MCF 10A (cell line): ENCODE measurements around the gene DHX35. TPM values are rescaled to one million over a fixed set of nuclear protein-coding genes. Genes with fewer than 3 reads are reported as not detected.
A peak's percentile ranks its signal among the peaks of the same experiment; 100 is the strongest.

Source experiments
- BruUV-seq: library from RNA; stranded (reverse); fragments of 400-500 nt; replicated peaks from 2 replicates; lab custom pipeline; 2021; lab: Mats Ljungman, UMichigan
- CTCF ChIA-PET: fragments of 300-600 bp; sonication (Branson Sonifier 250); formaldehyde crosslinking; extraction: SDS; loops from one replicate; lab custom pipeline; 2021; ENCODE audit warnings: antibody characterized with exemption, inconsistent platforms; lab: Yijun Ruan, JAX
- POLR2A ChIA-PET: fragments of 300-600, 350-650 bp; sonication (Branson Sonifier 250); formaldehyde crosslinking; extraction: SDS; loops from one replicate; lab custom pipeline; 2020; ENCODE audit warnings: antibody characterized with exemption, inconsistent platforms; lab: Yijun Ruan, JAX
- DNase-seq: peaks from one replicate; pipeline ENCODE4 v3.0.0-alpha.2; 2018; ENCODE audit not compliant: unreplicated experiment
- H3K27ac Mint-ChIP-seq: one replicate; pipeline ENCODE4 v1.8.0; 2022; ENCODE audit warnings: mild to moderate bottlenecking, low read depth, mixed read lengths; ENCODE audit not compliant: unreplicated experiment
- H3K27me3 Mint-ChIP-seq: one replicate; pipeline ENCODE4 v1.8.0; 2022; ENCODE audit warnings: mixed read lengths; ENCODE audit not compliant: insufficient read depth, unreplicated experiment
- H3K36me3 Mint-ChIP-seq: one replicate; pipeline ENCODE4 v1.8.0; 2022; ENCODE audit warnings: mild to moderate bottlenecking, moderate library complexity, mixed read lengths; ENCODE audit not compliant: insufficient read depth, unreplicated experiment
- H3K4me1 Mint-ChIP-seq: one replicate; pipeline ENCODE4 v1.8.0; 2022; ENCODE audit warnings: mixed read lengths; ENCODE audit not compliant: insufficient read depth, unreplicated experiment
- H3K4me3 Mint-ChIP-seq: one replicate; pipeline ENCODE4 v1.8.0; 2022; ENCODE audit warnings: mild to moderate bottlenecking, moderate library complexity, mixed read lengths; ENCODE audit not compliant: unreplicated experiment
- H3K9me3 Mint-ChIP-seq: one replicate; pipeline ENCODE4 v1.8.0; 2022; ENCODE audit warnings: mixed read lengths; ENCODE audit not compliant: unreplicated experiment
- intact Hi-C: fragments of 100-400 bp; cut with micrococcal nuclease; formaldehyde crosslinking; loops from 2 replicates; pipeline ENCODE4 v1.14.1; 2022
- total RNA-seq: library from RNA; stranded (reverse); gene quantifications from 2 replicates; pipeline ENCODE4 v1.2.3, GENCODE V29; 2022
- TF ChIP-seq, protein P1 (sequence below): fragments of 200-600 bp; IDR thresholded peaks from one replicate; pipeline ENCODE4 v1.8.0; 2022; ENCODE audit warnings: antibody characterized with exemption, mild to moderate bottlenecking; ENCODE audit not compliant: unreplicated experiment

DHX35 gene
- total RNA-seq, 1 experiment from 2014 or later, result 7.8 TPM

DNA sequence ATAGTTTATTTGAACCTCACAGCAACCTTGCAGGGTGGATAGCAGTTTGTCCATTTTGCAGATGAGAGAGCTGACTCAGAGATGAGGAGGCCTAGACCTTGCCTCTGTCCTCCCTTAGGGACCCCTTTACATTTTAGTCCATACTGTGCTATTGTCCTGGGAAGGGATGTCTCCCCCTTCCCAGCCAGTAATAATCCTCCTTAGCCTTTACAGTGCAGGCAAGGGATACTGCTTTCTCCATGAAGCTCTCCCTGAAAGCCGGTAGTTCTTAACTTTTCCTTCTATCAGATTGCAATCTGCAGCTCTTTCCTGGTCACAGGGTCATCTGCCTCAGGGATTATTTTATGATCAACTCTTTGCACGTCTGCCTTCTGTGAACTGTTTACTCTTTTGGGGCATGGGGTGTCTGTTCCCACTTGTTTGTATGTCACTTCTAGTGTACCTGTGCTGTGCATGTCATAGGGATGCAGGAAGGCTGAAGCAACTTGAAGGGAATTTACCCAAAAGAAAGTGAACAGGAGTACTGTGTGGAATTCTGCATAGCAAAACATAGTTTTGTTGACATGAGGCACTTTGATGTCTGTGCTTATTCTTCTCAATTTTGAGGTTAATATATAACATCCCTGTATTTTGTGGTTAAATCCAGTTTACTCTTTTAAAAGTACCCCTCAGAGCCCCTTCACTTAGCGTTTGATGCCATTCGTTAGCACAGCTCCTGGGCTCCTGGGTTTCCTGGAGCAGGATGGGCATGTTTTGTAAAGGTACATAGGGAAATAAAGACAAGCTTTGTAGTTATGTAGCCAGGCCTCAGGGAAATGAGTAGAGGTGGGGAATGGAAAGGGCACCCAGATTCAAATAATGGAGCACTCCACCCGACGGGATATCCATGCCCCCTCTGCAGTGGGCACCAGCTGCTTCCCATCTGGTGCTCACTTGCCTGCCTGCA, 38.1 kb downstream of the DHX35 start:
- H3K27ac Mint-ChIP-seq, result no peak overlapping the region
- no TSS peak for BruUV-seq
- H3K9me3 Mint-ChIP-seq, result no peaks in the 10 kb centered on the region
- no peak overlapping the region for H3K4me3 Mint-ChIP-seq
- ChIA-PET POLR2A (interaction anchor here (1.3 kb wide), 1 partner anchor 41 kb away, joined by 3 read pairs; no protein-coding TSS in a partner anchor), CTCF (interaction anchor here (0.7 to 1.6 kb wide), 4 partner anchors 49 to 355 kb away, joined by 3 to 8 read pairs (median 4); no protein-coding TSS in a partner anchor)
- no peak for DNase-seq
- H3K36me3 Mint-ChIP-seq, result peaks cover 45% of the 10 kb centered on the region
- H3K27me3 Mint-ChIP-seq, result no peaks in the 10 kb centered on the region
- no peaks in the 10 kb centered on the region for H3K4me1 Mint-ChIP-seq
- TF ChIP-seq, protein P1, sequence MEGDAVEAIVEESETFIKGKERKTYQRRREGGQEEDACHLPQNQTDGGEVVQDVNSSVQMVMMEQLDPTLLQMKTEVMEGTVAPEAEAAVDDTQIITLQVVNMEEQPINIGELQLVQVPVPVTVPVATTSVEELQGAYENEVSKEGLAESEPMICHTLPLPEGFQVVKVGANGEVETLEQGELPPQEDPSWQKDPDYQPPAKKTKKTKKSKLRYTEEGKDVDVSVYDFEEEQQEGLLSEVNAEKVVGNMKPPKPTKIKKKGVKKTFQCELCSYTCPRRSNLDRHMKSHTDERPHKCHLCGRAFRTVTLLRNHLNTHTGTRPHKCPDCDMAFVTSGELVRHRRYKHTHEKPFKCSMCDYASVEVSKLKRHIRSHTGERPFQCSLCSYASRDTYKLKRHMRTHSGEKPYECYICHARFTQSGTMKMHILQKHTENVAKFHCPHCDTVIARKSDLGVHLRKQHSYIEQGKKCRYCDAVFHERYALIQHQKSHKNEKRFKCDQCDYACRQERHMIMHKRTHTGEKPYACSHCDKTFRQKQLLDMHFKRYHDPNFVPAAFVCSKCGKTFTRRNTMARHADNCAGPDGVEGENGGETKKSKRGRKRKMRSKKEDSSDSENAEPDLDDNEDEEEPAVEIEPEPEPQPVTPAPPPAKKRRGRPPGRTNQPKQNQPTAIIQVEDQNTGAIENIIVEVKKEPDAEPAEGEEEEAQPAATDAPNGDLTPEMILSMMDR, result no peak
- intact Hi-C loops, result no loop called here

DNA sequence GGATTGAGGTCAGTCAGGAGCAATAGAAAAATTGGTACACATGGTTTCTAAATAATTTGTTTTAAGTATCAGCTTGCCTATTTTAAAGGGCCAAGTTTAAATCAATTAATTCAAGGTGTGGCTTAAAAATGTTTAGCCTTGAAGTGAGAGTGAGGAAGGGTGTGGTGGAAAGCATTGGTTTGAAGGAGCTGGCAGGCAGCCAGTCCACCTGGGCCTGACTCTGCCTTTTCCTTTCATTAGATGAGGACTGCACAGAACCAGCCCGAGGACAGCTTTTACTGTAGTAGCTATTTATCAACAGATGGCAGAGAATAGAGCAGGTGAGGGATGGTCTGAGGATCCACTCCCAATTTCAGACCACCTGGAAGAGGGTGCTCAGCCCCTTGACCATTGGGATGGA, 42.4 kb downstream of the DHX35 start:
- no TSS peak for BruUV-seq
- Mint-ChIP-seq H3K9me3 (no peaks in the 10 kb centered on the region), H3K27ac (no peak overlapping the region), H3K27me3 (no peaks in the 10 kb centered on the region), H3K36me3 (peaks cover 34% of the 10 kb centered on the region), H3K4me1 (no peaks in the 10 kb centered on the region), H3K4me3 (no peak overlapping the region)
- DNase-seq, result peak; percentile 50
- intact Hi-C loops, result no loop called here
- POLR2A ChIA-PET, result interaction anchor here (0.6 to 1.7 kb wide), 10 partner anchors 9 to 78 kb away, joined by 3 to 10 read pairs (median 5); partner anchors contain the start of genes DHX35 and FAM83D
- CTCF ChIA-PET, result interaction anchor here (0.8 to 2.6 kb wide), 6 partner anchors 8 to 112 kb away, joined by 3 to 10 read pairs (median 4); no protein-coding TSS in a partner anchor
- TF ChIP-seq, protein P1, result no peak

DNA sequence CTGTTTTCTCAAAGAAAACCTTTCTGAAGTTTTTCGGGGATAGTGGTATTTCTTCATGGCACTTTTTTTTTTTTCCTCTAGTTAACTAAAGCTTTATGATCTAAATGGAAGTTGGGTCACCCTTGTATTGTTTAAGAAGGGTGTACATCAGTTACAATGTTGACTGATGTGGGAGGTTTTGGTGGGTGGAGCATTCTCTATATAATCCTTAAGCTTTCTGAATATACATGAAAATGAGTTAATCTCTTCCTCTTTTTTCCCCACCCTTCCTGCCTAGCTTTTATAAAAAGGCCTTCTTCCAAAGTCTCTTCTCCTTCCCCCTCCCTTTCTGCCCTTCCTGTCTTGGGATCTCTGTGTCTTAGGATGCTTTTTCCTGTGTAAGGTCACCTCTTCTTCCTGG, 47.2 kb downstream of the DHX35 start:
- Mint-ChIP-seq H3K27me3 (no peaks in the 10 kb centered on the region), H3K9me3 (no peaks in the 10 kb centered on the region), H3K4me1 (no peaks in the 10 kb centered on the region), H3K4me3 (no peak overlapping the region), H3K36me3 (peaks cover 65% of the 10 kb centered on the region), H3K27ac (no peak overlapping the region)
- POLR2A ChIA-PET, result interaction anchor here (0.9 to 1.2 kb wide), 3 partner anchors 9 to 20 kb away, joined by 3 to 7 read pairs (median 4); no protein-coding TSS in a partner anchor
- intact Hi-C loops, result no loop called here
- TF ChIP-seq, protein P1, result no peak
- no TSS peak for BruUV-seq
- CTCF ChIA-PET, result interaction anchor here (0.6 to 2.0 kb wide), 4 partner anchors 29 to 358 kb away, joined by 4 to 16 read pairs (median 6); no protein-coding TSS in a partner anchor
- no peak for DNase-seq

- Mint-ChIP-seq H3K27ac (no peak overlapping the region), H3K27me3 (no peaks in the 10 kb centered on the region), H3K4me3 (no peak overlapping the region), H3K9me3 (no peaks in the 10 kb centered on the region), H3K36me3 (peaks cover 70% of the 10 kb centered on the region), H3K4me1 (no peaks in the 10 kb centered on the region)
- ChIA-PET CTCF (interaction anchor here (0.6 to 1.0 kb wide), 3 partner anchors 18 to 278 kb away, joined by 3 to 5 read pairs (median 3); no protein-coding TSS in a partner anchor), POLR2A (interaction anchor here (0.6 to 0.7 kb wide), 2 partner anchors 15 to 203 kb away, joined by 3 read pairs; no protein-coding TSS in a partner anchor)
- TF ChIP-seq, protein P1, result no peak
- intact Hi-C loops, result no loop called here
- no peak for DNase-seq
- no TSS peak for BruUV-seq
Measured at GRCh38 chr20:39010496-39010895, 48.4 kb downstream of the DHX35 start.
